ENCODE results near the gene GRID1.
"Not testable (repeated sequence)": the region's sequence is repeated elsewhere in the genome, so short reads cannot be mapped to it uniquely, and the experiment has no call there.

GRID1 gene

DNA sequence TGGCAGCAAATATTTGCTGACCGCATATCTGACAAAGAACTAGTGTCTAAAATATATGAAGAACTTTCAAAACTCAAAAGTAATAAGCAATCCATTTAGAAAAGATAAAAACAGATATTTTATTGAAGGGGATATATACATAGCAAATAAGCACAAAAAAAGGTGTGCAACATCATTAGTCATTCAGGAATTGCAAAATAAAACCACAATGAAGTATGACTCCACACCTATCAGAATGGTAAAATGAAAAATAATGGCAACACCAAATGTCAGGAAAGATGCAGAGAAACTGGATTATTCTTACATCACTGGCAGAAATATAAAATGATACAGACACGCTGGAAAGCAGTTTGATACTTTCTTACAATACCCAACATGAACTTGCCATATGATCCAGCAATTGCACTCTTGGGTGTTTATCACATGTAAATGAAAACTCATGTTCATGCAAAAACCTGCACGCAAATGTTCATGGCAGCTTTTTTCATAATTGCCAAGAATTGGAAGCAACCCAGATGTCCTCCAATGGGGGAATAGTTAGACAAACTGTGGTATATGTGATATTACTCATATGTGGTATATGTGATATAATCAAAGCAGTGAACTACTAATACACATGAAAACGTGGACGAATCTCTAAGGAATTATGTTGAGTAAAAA lies 645.5 kb downstream of the GRID1 start:
- no peak for DNase-seq

GRCh38 chr10:85719408-85719807 lies 647.2 kb downstream of the GRID1 start:
- no peak for DNase-seq

DNA sequence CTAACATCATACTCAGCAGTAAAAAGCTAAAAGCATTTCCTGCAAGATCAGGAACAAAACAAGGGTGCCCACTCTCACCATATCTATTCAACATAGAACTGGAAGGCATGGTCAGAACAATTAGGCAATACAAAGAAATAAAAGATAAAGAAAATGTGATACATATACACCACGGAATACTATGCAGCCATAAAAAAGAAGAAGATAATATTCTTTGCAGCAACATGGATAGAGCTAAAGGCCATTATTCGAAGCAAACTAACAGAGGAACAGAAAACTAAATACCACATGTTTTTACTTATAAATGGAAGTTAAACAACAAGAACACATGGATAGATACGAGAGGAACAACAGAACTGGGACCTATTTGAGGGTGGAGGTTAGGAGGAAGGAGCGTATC lies 652.7 kb downstream of the GRID1 start:
- no peak for DNase-seq

DNA sequence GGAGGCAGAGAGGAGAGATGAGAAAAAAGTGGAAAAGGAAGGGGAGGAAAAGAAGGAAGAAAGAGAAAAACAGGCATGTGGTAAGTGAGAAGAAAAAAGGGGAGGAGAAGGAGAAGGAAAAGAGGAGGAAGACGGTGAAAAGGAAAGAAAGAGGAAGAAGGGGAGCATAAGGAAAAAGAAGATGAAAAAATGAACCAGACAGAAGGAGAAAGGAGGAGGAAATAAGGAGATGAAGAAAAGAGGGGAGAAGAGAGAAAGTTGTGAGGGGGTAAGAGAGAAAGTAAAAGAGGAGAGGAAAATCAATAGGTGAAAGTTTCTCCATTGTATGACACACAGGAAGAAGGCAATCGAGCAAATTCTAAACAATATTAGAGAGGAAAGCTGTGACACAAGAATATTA lies 663.8 kb downstream of the GRID1 start:
- DNase-seq: no peak

DNA sequence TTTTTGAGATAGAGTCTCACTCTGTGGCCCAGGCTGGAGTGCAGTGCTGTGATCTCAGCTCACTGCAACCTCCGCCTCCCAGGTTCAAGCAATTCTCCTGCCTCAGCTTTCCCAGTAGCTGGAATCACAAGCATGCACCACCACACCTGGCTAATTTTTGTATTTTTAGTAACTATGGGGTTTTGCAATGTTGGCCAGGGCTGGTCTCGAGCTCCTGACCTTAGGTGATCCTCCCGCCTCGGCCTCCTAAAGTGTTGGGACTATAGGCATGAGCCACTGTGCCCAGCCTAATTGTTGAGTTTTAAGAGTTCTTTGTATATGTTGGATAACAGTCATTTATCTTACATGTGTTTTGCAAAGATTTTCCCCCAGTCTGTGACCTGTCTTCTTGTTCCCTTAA lies 667.5 kb downstream of the GRID1 start:
- DNase-seq: not testable (repeated sequence)

DNA sequence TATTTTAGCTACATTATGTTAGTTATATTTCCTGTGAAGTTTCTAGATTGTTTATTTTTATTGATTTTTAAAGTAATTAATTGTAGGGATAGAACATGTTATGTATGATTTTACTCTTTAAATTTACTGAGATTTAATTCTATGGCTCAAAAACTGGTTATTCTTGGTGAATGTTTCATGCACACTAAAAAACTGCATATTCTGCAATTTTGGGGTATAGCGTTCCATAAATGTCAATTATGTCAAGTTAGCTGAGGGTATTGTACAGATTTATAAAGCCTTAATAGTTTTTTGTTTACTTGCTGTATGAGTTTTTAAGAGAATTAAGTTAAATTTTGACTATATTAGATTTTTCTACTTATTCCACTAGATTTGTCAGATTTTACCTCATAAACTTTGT lies 669.7 kb downstream of the GRID1 start:
- DNase-seq: no peak

GRCh38 chr10:85682621-85683020 lies 684.0 kb downstream of the GRID1 start:
- no peak for DNase-seq

GRCh38 chr10:85679710-85680109 lies 686.9 kb downstream of the GRID1 start:
- DNase-seq: no peak

DNA sequence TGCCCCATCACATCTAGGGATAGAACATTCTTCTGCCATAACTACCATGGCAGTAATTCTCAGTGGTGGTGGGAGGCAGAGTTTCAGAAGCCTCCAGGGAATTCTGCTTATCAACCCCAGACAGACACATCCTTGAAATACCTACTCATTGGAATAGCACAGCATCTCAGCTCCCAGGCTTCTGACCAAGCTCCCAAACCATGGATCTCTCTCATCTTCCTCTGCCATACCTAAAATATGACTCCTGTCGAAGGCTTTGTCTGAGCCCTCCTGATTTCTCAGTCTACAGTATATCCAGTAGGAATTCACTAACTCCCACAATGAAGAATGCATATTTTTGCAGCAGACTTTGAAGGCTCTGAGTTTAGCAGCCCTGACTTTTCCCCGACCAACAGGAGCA lies 687.5 kb downstream of the GRID1 start:
- no peak for DNase-seq

DNA sequence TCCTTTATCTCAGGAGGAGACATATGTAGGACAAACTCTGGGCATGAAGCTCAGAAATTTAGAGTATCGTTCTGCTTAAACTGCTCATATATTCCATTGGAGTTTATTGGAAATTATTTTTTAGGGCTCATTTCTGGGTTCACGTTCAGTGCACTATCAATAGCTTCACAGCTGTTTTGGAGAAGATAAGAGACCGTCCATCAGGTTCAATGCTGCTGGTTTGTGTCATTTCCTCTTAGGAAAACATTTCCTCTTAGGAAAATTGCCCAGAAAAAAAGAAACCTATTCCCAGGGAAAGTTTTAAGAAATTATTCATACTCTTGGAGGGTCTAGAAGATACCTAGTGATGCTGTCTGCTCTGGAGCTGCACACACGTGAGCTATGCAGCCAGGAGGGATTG lies 691.7 kb downstream of the GRID1 start:
- no peak for DNase-seq

GRCh38 chr10:85673270-85673669 lies 693.3 kb downstream of the GRID1 start:
- DNase-seq: no peak

- no peak for DNase-seq
Observed at GRCh38 chr10:85671530-85671929, 695.1 kb downstream of the GRID1 start.

- DNase-seq: no peak
Observed at GRCh38 chr10:85668522-85668921, 698.1 kb downstream of the GRID1 start.

DNA sequence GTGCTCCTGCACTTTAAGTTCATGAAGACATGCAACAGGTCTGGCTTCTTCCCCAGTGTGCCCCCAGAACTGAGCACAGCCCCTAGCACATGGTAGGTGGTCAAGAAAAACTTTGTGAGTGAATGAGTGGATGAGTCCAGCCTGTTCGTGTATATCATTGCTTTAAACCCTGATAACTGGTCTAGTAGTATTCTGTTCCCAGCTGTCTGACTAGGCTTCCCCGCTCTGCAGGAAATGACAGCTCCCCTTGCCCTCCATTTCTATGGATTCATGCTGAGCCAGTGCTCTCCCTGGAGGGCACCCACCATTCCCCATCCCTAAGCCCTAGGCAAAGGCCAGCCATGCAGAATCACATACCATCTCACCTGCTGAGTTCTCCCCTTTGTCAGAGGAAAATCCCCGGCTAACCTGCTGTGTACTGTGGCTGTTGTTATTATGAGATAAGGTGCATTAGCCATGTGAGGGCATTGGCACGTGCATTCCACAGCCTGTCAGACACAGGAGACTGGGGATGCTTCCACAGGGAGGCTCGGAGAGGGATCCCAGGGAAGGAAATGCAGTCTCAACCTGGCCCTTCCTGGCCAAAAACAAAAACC lies 698.9 kb downstream of the GRID1 start:
- DNase-seq: no peak

DNA sequence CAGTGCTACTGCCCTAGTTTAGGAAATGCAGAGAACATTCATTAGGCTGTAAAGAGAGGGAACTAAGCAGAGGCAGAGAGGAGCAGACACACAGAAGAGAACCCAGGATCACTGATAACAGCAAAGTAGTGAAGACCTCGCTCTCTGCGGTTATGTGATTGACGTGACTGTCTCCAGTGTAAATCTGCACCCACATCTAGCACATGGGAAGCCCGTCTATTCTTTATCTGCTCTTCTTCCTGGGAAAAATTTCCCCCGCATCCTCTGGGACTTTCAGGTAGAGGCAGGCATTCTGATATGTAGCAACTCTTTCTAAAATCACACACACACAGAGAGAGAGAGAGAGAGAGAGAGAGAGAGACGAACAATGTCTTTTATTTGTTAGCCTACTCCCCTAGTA lies 699.6 kb downstream of the GRID1 start:
- DNase-seq: no peak

GRCh38 chr10:85666102-85666501 lies 700.5 kb downstream of the GRID1 start:
- DNase-seq: no peak

DNA sequence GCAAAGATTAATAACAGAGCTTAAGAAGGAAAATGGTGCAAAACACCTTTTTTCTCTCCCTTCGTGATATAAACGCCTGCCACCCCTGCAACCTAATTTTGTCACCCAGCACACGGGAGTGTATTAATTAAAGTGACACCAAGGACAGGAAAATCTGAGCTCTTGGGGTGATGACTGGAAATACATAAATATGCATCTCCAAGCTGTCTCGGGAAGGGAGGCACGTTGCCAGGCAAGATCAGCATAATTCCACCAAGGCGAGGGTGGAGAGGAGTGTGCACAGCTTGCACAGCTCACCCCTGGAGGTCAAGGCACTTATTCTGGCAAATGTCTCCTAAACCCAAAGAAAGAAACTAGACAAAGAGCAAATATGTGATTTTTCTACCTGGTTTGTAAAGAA lies 700.9 kb downstream of the GRID1 start:
- no peak for DNase-seq

GRCh38 chr10:85665078-85665477 lies 701.5 kb downstream of the GRID1 start:
- DNase-seq: no peak

DNA sequence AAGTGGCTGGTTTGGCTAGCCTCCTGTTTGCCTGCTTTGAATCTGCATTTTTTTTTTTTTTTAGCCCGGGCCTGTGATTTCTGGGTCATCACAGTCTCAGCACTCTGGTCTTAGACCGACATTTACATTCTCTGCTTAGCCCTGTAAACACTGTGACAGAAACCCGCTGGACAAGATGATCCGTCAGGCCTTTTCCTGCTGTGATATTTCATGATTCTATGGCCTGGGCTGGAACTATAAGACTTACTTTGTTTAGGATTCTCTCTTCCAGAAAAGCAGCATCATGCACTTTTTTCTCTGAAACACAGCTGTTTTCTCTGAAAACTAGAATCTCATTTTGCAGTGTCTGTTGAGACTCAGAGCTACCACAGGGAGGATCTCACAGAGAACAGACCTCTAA lies 705.5 kb downstream of the GRID1 start:
- DNase-seq: no peak

DNA sequence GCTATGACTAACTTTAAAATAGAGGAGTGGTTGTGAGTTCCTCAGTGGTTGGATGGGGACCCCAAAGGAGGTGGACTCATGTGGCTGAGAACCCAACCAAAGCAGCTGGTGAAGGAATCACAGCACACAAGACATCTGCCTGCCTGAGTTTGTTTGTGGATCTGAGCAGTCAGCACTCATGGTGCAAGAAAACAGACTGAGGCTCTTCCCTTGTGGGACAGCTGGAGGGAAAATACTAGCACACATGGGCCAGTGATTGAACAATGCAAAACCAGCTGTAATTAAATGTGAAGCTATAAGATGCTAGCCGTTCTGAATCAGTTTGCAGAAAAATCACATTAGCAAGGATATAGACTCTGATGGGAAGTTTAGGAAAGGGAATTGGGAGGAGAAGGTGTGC lies 707.3 kb downstream of the GRID1 start:
- DNase-seq: no peak

GRCh38 chr10:85658518-85658917 lies 708.1 kb downstream of the GRID1 start:
- no peak for DNase-seq

- no peak for DNase-seq
Observed at GRCh38 chr10:85657476-85658113, 709.0 kb downstream of the GRID1 start.

DNA sequence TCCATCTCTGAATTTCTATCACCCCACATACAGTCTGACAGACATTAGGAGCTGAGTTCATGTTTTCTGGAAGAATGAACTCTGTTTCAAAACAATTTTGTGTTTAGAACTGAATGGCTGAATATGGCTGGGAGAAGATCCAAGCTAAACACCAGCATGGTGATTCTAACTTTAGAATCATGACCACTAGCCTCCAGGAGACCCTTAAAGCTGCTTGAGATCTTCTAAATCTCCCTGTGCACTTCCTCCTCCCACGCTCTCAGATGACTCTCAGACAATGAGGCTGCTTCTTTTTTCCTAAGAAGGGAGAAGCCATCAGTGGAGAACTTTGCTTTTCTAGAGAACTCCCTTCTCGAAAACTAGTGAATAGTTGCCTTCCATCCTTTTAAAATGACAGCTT lies 711.2 kb downstream of the GRID1 start:
- no peak for DNase-seq

GRCh38 chr10:85651497-85651882 lies 715.1 kb downstream of the GRID1 start:
- no peak for DNase-seq

Measured in CD4-positive, alpha-beta T cell treated with Interleukin-1 beta for 1 hour (primary cell).